ENCODE results near the gene BSCL2. TPM values are rescaled to one million over a fixed set of nuclear protein-coding genes. Genes with fewer than 3 reads are reported as not detected.
"Not testable (repeated sequence)": the region's sequence is repeated elsewhere in the genome, so short reads cannot be mapped to it uniquely, and the experiment has no call there.

BSCL2 gene
- total RNA-seq, 1 donor from 2014 or later, result 65.6 TPM

GRCh38 chr11:62747475-62748160 is 40.4 kb upstream of the BSCL2 start:
- Histone ChIP-seq H3K9me3 (no peaks in the 10 kb centered on the region), H3K4me3 (no peak overlapping the region), H3K4me1 (peaks cover 9% of the 10 kb centered on the region), H3K27ac (no peak overlapping the region), H3K36me3 (peaks cover 11% of the 10 kb centered on the region), H3K27me3 (no peaks in the 10 kb centered on the region)
- TF ChIP-seq CTCF (IDR thresholded peaks at IDR 0.05), result no peak
- ATAC-seq (no peak), DNase-seq (no peak)
- intact Hi-C loops (cut with DNase I), result no loop called here

GRCh38 chr11:62737196-62737595 is 30.0 kb upstream of the BSCL2 start:
- Histone ChIP-seq H3K4me3 (no peak overlapping the region), H3K27ac (no peak overlapping the region), H3K9me3 (no peaks in the 10 kb centered on the region), H3K27me3 (no peaks in the 10 kb centered on the region), H3K4me1 (no peaks in the 10 kb centered on the region), H3K36me3 (peaks cover 84% of the 10 kb centered on the region)
- ATAC-seq (no peak), DNase-seq (no peak)
- intact Hi-C loops (cut with DNase I), result no loop called here
- TF ChIP-seq CTCF (IDR thresholded peaks at IDR 0.05), result no peak

- intact Hi-C loops (cut with DNase I), result no loop called here
- Histone ChIP-seq H3K4me3 (no peak overlapping the region), H3K9me3 (no peaks in the 10 kb centered on the region), H3K36me3 (peaks cover 57% of the 10 kb centered on the region), H3K4me1 (peaks cover 21% of the 10 kb centered on the region), H3K27ac (no peak overlapping the region), H3K27me3 (no peaks in the 10 kb centered on the region)
- no peak for ATAC-seq
- no peak for TF ChIP-seq CTCF (IDR thresholded peaks at IDR 0.05)
- no peak for DNase-seq
Observed at GRCh38 chr11:62732830-62733229, 25.6 kb upstream of the BSCL2 start.

GRCh38 chr11:62730076-62730475 is 22.9 kb upstream of the BSCL2 start:
- DNase-seq; ATAC-seq; intact Hi-C loops (cut with DNase I); H3K27ac ChIP-seq; H3K27me3 ChIP-seq; H3K9me3 ChIP-seq: not testable (repeated sequence)
- H3K4me1 ChIP-seq, result peaks cover 23% of the 10 kb centered on the region
- H3K36me3 ChIP-seq, result peaks cover 29% of the 10 kb centered on the region
- peak overlapping the region; percentile 77 for H3K4me3 ChIP-seq

GRCh38 chr11:62728171-62728988 is 21.2 kb upstream of the BSCL2 start, which contains the start of gene TTC9C:
Gene TTC9C, plus strand, starts transcription at chr11:62728486. Its CDS starts 363 bp downstream, at chr11:62728849.
- DNase-seq (peak; percentile 92), ATAC-seq (peak; percentile 68)
- intact Hi-C loops (cut with DNase I), result no loop called here
- H3K27ac ChIP-seq, result peak within 1 kb of the TSS; percentile 95
- H3K4me1 ChIP-seq, result peaks cover 39% of the 10 kb centered on the region
- no peak for TF ChIP-seq CTCF (IDR thresholded peaks at IDR 0.05)
- no peaks in the 10 kb centered on the region for H3K27me3 ChIP-seq
- no peaks in the 10 kb centered on the region for H3K9me3 ChIP-seq
- H3K4me3 ChIP-seq, result peak within 1 kb of the TSS; percentile 77
- H3K36me3 ChIP-seq, result peaks cover 25% of the 10 kb centered on the region

- peak overlapping the region; percentile 77 for H3K4me3 ChIP-seq
- H3K9me3 ChIP-seq, result no peaks in the 10 kb centered on the region
- ATAC-seq, result peak; percentile 66
- no peaks in the 10 kb centered on the region for H3K27me3 ChIP-seq
- peak; percentile 87 for DNase-seq
- no peak for TF ChIP-seq CTCF (IDR thresholded peaks at IDR 0.05)
- peak overlapping the region; percentile 95 for H3K27ac ChIP-seq
- intact Hi-C loops (cut with DNase I), result no loop called here
- peaks cover 27% of the 10 kb centered on the region for H3K36me3 ChIP-seq
- peaks cover 39% of the 10 kb centered on the region for H3K4me1 ChIP-seq
Observed at GRCh38 chr11:62727872-62728170, 20.6 kb upstream of the BSCL2 start.

Data from upper lobe of right lung (tissue), 1 donor.